ENCODE results near the gene SULT1A2. TPM values are rescaled to one million over a fixed set of nuclear protein-coding genes. Genes with fewer than 3 reads are reported as not detected.

SULT1A2 gene
- total and polyA plus RNA-seq, 2 of the 13 experiments (the other 11 are each of a cell fraction or from before 2014, with no cell fraction given), result 33.0 to 34.2 TPM

DNA sequence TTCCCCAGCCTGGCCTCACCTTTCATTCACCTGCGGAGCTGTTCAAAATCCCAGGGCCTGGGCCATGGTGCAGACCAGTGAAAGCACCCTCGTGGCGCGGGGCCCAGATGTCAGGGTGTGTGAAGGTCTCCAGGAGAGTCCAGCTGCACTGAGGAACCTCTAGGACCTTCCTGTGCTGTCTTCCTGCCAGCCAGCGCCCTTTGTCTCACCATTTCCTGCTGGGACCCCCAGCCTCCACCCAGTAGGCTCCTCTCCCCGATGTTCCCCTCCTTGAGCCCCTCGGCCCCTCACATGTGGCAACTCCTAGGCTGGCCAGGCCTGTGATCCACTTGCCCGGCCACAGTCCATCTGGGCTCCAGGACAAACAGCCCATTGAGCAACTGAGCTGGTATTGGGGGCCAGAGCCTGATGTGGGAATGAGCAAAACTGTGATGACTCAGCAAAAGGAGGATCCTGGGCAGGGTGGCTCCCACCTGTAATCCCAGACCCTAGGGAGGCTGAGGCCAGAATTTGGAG is 677 bp downstream of the SULT1A2 start (continued):
- TF ChIP-seq RERE (CRISPR knock-in tag; IDR thresholded peaks at IDR 0.05; ENCODE audit: low read depth) (no peak), SETDB1 (CRISPR knock-in tag; IDR thresholded peaks at IDR 0.05; ENCODE audit: borderline replicate concordance) (no peak), TMF1 (CRISPR knock-in tag; IDR thresholded peaks at IDR 0.05; ENCODE audit: low read depth) (no peak), YEATS4 (CRISPR knock-in tag; IDR thresholded peaks at IDR 0.05; ENCODE audit: borderline replicate concordance) (0 out of 2 replicates have a peak, but pooled peaks have one; percentile 18), WIZ (CRISPR knock-in tag; IDR thresholded peaks at IDR 0.05) (no peak), RARA (CRISPR knock-in tag; IDR thresholded peaks at IDR 0.05) (no peak)
- TF ChIP-seq, protein P1, sequence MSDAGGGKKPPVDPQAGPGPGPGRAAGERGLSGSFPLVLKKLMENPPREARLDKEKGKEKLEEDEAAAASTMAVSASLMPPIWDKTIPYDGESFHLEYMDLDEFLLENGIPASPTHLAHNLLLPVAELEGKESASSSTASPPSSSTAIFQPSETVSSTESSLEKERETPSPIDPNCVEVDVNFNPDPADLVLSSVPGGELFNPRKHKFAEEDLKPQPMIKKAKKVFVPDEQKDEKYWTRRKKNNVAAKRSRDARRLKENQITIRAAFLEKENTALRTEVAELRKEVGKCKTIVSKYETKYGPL (CRISPR knock-in tag; IDR thresholded peaks at IDR 0.05), result no peak
